ENCODE results near the gene WDR46. TPM values are rescaled to one million over a fixed set of nuclear protein-coding genes. Genes with fewer than 3 reads are reported as not detected.

The WDR46 gene
- polyA plus RNA-seq, 2 of the 4 experiments (the other 2 are of a cell fraction), result 35.1 to 88.4 TPM

- H3K4me3 ChIP-seq, result no peak overlapping the region
- H3K27ac ChIP-seq, result no peak overlapping the region
- POLR2A ChIA-PET, result no interaction called here
- H3K9me3 ChIP-seq, result no peaks in the 10 kb centered on the region
- WGBS (ENCODE audit: missing lambda C conversion rate), result 19% methylated on average over 3 of the region's 3 CpGs
- CTCF ChIA-PET, result no interaction called here
- TF ChIP-seq EHF (CRISPR knock-in tag; IDR thresholded peaks at IDR 0.05) (no peak), TFCP2L1 (CRISPR knock-in tag; IDR thresholded peaks at IDR 0.05) (no peak), CBX8 (IDR thresholded peaks at IDR 0.05) (no peak), ELK1 (IDR thresholded peaks at IDR 0.05; ENCODE audit: low read depth, low read length) (no peak), RNF2 (IDR thresholded peaks at IDR 0.05; ENCODE audit: borderline replicate concordance, low read depth) (no peak), NPAS2 (CRISPR knock-in tag; IDR thresholded peaks at IDR 0.05; ENCODE audit: borderline replicate concordance) (no peak)
- TF ChIP-seq, protein P1, sequence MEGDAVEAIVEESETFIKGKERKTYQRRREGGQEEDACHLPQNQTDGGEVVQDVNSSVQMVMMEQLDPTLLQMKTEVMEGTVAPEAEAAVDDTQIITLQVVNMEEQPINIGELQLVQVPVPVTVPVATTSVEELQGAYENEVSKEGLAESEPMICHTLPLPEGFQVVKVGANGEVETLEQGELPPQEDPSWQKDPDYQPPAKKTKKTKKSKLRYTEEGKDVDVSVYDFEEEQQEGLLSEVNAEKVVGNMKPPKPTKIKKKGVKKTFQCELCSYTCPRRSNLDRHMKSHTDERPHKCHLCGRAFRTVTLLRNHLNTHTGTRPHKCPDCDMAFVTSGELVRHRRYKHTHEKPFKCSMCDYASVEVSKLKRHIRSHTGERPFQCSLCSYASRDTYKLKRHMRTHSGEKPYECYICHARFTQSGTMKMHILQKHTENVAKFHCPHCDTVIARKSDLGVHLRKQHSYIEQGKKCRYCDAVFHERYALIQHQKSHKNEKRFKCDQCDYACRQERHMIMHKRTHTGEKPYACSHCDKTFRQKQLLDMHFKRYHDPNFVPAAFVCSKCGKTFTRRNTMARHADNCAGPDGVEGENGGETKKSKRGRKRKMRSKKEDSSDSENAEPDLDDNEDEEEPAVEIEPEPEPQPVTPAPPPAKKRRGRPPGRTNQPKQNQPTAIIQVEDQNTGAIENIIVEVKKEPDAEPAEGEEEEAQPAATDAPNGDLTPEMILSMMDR (IDR thresholded peaks at IDR 0.05), result no peak
- H3K4me2 ChIP-seq, result no peak overlapping the region
- no peak for FAIRE-seq
- DNase-seq (ENCODE audit: low read depth in 1 of 2, low spot score in 1 of 2), result no peak
- no peaks in the 10 kb centered on the region for H3K4me1 ChIP-seq
- no peak for ATAC-seq
Measured at GRCh38 chr6:33241968-33242367, 47.1 kb downstream of the WDR46 start.

GRCh38 chr6:33237741-33238140, 51.3 kb downstream of the WDR46 start:
- TF ChIP-seq ZSCAN20 (CRISPR knock-in tag; IDR thresholded peaks at IDR 0.05) (no peak), MAZ (IDR thresholded peaks at IDR 0.05; ENCODE audit: borderline replicate concordance, low read depth, low read length) (no peak), BHLHE40 (IDR thresholded peaks at IDR 0.05; ENCODE audit: low read depth, low read length) (no peak), ZNF302 (CRISPR knock-in tag; IDR thresholded peaks at IDR 0.05) (no peak), HMGXB4 (CRISPR knock-in tag; IDR thresholded peaks at IDR 0.05; ENCODE audit: borderline replicate concordance) (no peak), KDM5A (IDR thresholded peaks at IDR 0.05) (no peak), JUNB (IDR thresholded peaks at IDR 0.05) (no peak), CBX2 (IDR thresholded peaks at IDR 0.05; ENCODE audit: borderline replicate concordance, low read depth) (no peak), EP300 (IDR thresholded peaks at IDR 0.05) (no peak), NPAS2 (CRISPR knock-in tag; IDR thresholded peaks at IDR 0.05; ENCODE audit: borderline replicate concordance) (no peak), RCOR1 (IDR thresholded peaks at IDR 0.05; ENCODE audit: low read depth, low read length) (no peak), HOXB13 (CRISPR knock-in tag; IDR thresholded peaks at IDR 0.05; ENCODE audit: low read depth) (no peak), SREBF2 (IDR thresholded peaks at IDR 0.05) (no peak), ZC3H11A (IDR thresholded peaks at IDR 0.05) (no peak), FOSL2 (IDR thresholded peaks at IDR 0.05) (no peak), FOSL2 (CRISPR knock-in tag; IDR thresholded peaks at IDR 0.05) (no peak)
- TF ChIP-seq, protein P2, sequence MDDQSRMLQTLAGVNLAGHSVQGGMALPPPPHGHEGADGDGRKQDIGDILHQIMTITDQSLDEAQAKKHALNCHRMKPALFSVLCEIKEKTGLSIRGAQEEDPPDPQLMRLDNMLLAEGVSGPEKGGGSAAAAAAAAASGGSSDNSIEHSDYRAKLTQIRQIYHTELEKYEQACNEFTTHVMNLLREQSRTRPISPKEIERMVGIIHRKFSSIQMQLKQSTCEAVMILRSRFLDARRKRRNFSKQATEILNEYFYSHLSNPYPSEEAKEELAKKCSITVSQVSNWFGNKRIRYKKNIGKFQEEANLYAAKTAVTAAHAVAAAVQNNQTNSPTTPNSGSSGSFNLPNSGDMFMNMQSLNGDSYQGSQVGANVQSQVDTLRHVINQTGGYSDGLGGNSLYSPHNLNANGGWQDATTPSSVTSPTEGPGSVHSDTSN (IDR thresholded peaks at IDR 0.05), result no peak
- TF ChIP-seq, protein P1 (IDR thresholded peaks at IDR 0.05), result no peak
- TF ChIP-seq, protein P3, sequence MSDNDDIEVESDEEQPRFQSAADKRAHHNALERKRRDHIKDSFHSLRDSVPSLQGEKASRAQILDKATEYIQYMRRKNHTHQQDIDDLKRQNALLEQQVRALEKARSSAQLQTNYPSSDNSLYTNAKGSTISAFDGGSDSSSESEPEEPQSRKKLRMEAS (IDR thresholded peaks at IDR 0.05), result no peak
- no peaks in the 10 kb centered on the region for H3K9me3 ChIP-seq
- no peak for ATAC-seq
- 26% methylated on average over 2 of the region's 2 CpGs for WGBS (ENCODE audit: missing lambda C conversion rate)
- H3K4me2 ChIP-seq, result no peak overlapping the region
- no peak overlapping the region for H3K4me3 ChIP-seq
- H3K27ac ChIP-seq, result no peak overlapping the region
- no peaks in the 10 kb centered on the region for H3K4me1 ChIP-seq
- POLR2A ChIA-PET, result no interaction called here
- FAIRE-seq, result no peak
- DNase-seq (ENCODE audit: low read depth in 1 of 2, low spot score in 1 of 2), result no peak
- CTCF ChIA-PET, result interaction anchor here (1.1 to 3.3 kb wide), 2 partner anchors 11 to 32 kb away, joined by 3 to 22 read pairs; no protein-coding TSS in a partner anchor

Data from A549 (cell line).